Measurements from ENCODE around the gene ROBO2.

Gene ROBO2

DNA sequence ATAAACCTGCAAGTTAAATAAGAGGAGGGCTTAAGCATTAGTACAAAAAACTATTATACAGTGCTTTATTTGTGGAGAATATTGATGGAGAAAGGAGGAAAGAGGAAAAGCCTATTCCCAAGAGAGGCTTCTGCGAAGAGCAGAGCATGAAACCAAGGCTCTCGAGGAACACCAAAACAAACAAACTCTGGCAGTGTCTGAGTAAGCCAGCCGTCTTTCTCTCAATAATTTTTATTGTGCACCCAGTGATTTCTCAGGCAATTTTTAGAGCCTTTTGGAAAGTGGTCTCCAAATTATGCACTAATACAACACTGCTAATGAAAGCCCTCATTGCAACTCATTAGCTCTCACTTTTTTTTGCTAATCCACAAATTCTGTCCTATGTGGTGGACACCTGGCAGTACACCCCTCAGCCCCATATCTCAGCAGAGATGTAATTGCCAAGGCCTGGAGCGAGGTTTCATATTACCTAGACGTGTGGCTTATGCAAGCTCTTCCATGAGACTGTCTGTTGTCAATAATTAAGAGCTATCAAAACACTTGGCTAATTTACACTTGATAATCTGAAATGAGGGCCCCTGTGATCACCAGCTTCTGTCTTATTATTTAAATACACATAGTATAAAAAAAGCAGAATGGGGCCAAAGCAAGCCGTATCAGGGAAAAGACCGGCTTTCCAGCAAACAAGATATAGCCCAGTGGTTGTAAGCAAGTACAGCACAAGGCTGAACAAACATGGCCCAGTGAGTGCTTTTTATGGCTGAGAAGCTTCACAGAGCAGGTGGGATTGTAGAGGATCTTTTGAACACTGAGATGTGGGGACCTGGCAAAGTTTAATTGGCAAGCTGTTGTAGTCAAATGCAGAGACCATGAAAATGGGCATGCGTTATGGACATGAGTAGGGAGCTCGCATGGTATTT is 216.9 kb downstream of the ROBO2 start:
- no peak for DNase-seq (ENCODE audit: low read depth in 3 of 3)

DNA sequence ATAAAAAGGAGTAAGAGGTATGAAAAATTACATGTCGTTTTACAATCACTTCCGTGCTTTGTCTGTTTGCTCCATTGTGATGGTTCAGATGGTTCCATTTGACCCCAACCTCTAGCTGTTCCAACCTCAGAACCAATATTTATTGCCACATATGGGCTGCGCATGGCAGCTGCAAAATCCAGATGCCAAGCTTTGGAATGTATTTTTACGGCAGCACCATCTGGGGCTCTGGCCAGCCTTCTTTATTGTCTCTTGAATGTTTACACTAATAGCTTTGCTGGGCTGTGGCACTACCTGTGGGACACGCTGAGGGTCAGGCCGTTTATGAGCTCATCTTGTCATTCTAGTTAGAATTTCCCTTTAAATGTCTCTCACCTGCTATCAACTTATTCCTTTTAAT is 219.8 kb downstream of the ROBO2 start:
- no peak for DNase-seq (ENCODE audit: low read depth in 3 of 3)

GRCh38 chr3:77262361-77262760 is 222.5 kb downstream of the ROBO2 start:
- DNase-seq (ENCODE audit: low read depth in 3 of 3) = no peak

GRCh38 chr3:77267589-77267988 is 227.7 kb downstream of the ROBO2 start:
- no peak for DNase-seq (ENCODE audit: low read depth in 3 of 3)

DNA sequence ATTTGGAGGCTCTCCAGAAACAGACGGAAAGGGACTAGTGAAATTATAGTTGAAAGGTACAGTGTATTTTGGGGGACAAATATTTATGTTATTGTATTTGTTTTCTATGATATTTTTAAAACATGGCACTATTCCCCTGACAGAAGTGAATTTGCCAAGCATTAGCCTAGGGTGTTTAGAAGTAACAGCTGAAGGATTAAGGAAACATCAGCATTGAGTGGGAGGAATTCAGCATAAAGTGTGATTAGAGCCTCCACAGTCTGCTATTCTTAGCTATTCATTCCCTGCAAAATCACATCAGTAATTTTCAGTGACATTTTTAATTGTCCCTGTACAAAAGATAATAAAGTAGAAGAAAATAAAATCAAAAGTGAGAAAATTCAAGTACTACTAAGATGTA is 231.4 kb downstream of the ROBO2 start:
- DNase-seq (ENCODE audit: low read depth in 3 of 3) = no peak

DNA sequence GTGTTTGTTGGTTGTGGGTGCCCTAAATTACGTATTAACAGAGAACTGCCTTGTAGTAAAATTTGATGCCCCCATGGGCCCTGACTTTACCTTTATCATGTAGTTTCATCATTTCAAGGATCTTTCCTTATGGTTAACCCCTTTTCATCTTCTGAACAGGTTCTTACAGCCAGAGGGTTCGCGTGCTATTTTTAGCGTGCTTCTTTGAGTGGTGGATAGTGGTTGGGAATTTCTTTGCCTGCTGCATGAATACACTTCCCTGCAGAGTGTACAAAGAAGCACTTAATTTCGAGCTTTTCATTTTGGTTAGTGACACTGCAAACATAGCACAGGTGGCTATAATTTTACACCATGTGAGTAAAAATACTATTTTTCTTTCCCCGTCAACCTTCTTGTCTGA is 231.8 kb downstream of the ROBO2 start:
- DNase-seq (ENCODE audit: low read depth in 3 of 3) = no peak

GRCh38 chr3:77279276-77279675 is 239.4 kb downstream of the ROBO2 start:
- DNase-seq (ENCODE audit: low read depth in 3 of 3) = no peak

- no peak for DNase-seq (ENCODE audit: low read depth in 3 of 3)
Measured at GRCh38 chr3:77281721-77282120, 241.8 kb downstream of the ROBO2 start.

DNA sequence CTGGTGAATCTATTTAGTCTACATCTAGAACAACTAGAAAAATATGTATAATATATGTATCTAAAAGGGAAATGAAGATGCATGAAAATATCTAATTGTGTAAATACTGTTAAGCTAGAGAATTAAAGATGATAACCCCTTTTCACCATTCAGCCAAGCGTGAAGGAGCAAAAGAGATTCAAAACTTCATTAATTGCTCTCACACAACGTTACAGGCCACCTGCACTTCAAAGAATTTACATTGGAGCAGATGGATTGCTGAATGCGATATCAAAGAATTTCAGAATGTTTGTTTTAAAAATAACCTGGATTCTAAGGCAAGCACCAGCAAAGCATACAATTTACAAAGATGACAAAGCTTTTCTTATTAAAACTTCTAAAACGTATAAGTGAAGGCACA is 243.2 kb downstream of the ROBO2 start:
- DNase-seq (ENCODE audit: low read depth in 3 of 3) = no peak

DNA sequence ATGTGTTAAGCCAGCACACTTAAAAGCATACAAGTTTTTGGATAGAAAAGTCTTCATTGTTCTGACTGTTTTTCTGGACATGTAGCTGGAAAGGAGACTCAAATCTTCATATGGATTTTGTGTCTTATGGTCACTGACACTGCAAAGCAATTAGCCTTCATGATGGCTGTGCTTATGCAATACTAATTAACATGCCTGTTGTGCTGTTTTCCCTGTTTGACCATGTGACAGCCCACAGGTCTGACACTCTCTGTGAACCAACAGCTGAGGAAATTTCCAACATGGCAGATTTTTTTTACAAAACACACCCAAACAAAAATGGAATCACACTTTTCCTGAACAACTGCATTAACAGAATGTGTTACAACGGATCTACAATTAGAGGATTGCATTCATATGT is 248.4 kb downstream of the ROBO2 start:
- DNase-seq (ENCODE audit: low read depth in 3 of 3) = no peak

- no peak for DNase-seq (ENCODE audit: low read depth in 3 of 3)
Measured at GRCh38 chr3:77296527-77296926, 256.6 kb downstream of the ROBO2 start.

GRCh38 chr3:77298417-77298816 is 258.5 kb downstream of the ROBO2 start:
- no peak for DNase-seq (ENCODE audit: low read depth in 3 of 3)

GRCh38 chr3:77303955-77304699 is 264.2 kb downstream of the ROBO2 start:
- DNase-seq (ENCODE audit: low read depth in 3 of 3) = no peak

DNA sequence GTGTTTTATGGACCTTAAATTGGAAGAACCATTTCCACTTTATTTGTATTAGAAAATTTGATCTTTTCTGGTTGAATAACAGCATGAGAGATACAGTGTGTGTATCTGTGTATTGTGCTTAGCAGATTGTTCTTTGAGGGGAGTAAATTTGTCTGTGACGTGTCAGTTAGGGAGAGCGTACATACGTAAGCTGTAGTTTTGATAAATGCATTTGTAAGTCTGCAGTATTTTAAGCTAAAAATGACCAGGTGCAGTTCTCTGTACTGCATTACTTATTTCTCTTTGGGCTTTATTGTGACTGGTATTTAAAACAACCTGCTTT is 264.8 kb downstream of the ROBO2 start:
- no peak for DNase-seq (ENCODE audit: low read depth in 3 of 3)

- no peak for DNase-seq (ENCODE audit: low read depth in 3 of 3)
Measured at GRCh38 chr3:77309460-77309859, 269.6 kb downstream of the ROBO2 start.

DNA sequence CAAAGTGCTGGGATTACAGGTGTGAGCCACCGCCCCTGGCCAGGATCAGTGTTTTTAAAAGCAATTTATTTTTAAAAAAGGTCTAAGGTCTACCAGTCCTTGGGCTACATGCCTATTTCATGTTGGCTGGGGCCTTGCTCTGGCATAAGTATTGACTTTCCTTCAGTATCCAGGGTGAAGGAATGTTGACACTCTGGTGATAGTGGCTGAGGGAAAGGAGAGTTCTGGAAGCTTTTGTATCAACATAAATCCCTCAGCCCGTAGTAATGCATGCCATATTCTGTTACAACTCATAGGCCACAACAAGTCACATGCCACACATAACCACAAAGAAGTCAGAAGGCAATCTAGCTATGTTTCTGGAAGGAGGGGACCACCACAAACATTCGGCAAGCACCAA is 273.9 kb downstream of the ROBO2 start:
- no peak for DNase-seq (ENCODE audit: low read depth in 3 of 3)

DNA sequence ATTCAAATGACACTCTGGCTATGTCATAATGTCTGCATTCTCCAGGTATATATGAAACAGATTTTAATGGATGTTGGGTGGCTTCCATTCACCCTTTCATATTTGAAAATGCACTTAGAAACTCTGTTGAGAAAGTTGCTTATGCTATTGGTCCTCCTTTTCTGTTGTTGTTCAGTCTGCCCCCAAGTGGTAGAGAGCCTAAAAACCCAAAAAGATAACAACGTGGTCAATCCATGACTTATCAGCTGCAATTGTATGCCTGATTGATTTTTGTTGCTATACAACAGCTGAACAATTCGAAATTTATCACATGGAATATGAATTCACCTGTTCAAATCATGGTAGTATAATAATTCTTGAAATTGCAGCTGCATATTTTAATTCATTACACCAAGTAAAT is 279.8 kb downstream of the ROBO2 start:
- DNase-seq (ENCODE audit: low read depth in 3 of 3) = no peak

GRCh38 chr3:77320514-77320913 is 280.6 kb downstream of the ROBO2 start:
- no peak for DNase-seq (ENCODE audit: low read depth in 3 of 3)

GRCh38 chr3:77321646-77322045 is 281.7 kb downstream of the ROBO2 start:
- no peak for DNase-seq (ENCODE audit: low read depth in 3 of 3)

DNA sequence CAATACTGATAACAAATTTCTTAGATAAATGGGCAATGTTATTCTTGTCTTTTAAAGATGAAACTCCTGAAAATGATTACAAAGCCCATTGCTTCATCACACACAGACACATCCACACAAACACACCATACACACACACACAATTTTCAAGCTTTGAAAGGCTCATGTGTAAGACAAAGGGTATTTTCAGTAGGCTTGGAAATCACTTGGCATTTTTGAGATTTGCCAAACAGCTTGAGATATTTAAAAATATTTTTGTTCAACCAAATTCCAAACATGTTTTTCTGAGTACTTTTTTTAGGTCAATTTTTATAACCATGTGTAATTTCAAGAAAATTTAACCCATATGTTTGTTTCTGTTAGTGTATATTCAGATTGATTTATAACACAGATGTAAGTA is 283.7 kb downstream of the ROBO2 start:
- no peak for DNase-seq (ENCODE audit: low read depth in 3 of 3)

DNA sequence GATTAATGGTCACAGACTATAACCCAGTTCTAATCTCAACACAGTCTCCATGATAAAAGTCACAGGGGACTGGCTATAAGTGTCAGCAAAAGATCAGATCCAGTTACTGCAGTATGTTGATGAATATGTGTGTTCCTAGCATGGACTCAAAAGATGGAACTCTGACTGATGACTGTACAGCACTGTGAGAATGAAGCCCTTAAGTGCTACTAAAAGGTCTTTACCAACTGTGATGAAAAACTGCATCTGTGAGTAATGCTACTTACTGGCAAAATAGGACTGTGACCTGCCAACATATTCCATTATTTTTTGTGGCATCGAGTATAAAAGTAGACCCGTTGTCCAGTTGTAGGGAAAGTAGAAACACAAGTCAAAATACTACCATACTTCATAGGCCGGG is 284.2 kb downstream of the ROBO2 start:
- DNase-seq (ENCODE audit: low read depth in 3 of 3) = no peak

DNA sequence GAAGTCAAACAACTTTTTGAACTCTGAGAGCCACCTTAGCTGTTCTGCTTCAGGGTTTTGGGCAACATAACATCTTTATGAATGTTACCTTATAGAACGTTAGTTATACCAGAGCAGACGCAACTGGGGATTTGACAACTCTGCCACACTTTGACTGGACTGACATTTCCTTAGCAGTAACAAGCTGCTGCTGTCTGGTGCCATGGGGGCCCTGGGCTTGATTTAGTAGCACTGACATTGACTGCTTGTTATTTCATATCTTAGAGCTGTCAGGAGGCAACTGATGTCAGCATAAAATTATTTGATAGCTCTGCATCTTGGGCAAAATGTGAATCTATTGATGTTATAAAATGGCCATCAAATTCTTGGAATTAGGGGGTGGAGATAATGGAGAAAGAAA is 285.4 kb downstream of the ROBO2 start:
- no peak for DNase-seq (ENCODE audit: low read depth in 3 of 3)

DNA sequence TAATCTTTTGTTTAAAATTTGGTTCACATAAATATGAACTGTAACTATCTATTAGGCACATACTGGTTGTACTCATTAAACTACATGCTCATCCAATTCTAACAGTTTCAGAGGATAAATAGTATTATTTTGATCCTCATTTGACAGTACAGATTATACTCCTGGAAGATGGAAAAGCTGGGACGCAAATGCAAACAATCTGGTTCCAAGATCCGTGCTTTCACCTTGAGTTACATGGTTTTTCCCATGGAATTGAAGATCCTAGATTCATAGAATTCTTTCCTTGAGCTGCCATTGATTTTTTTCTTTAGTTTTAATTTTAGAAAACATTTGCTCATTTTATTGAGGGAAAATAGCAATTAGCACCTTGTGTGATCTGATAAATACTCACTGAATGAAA is 285.8 kb downstream of the ROBO2 start:
- DNase-seq (ENCODE audit: low read depth in 3 of 3) = no peak

Measured in stimulated activated CD4-positive, alpha-beta T cell treated with anti-CD3 and anti-CD28 coated beads, TNF-alpha, amount 100 ng/mL, for 48 hours (primary cell).